ENCODE data around the gene FBXL15. TPM values are rescaled to one million over a fixed set of nuclear protein-coding genes. Genes with fewer than 3 reads are reported as not detected.

FBXL15 gene
- polyA plus RNA-seq, 1 donor: 5.6 TPM

GRCh38 chr10:102455893-102456471, 35.3 kb downstream of the FBXL15 start:
- no peak for DNase-seq

GRCh38 chr10:102457591-102458150, 37.0 kb downstream of the FBXL15 start:
- DNase-seq: no peak

GRCh38 chr10:102458656-102459055, 38.0 kb downstream of the FBXL15 start:
- DNase-seq: no peak

- DNase-seq: no peak
These were observed 40.2 kb downstream of the FBXL15 start for GRCh38 chr10:102460836-102461186.

- peak; percentile 89 for DNase-seq
These were observed 40.8 kb downstream of the FBXL15 start for GRCh38 chr10:102461187-102462054.

- DNase-seq: no peak
These were observed 41.9 kb downstream of the FBXL15 start for GRCh38 chr10:102462512-102463054.

GRCh38 chr10:102463983-102464382, 43.3 kb downstream of the FBXL15 start:
- no peak for DNase-seq

GRCh38 chr10:102465466-102465865, 44.8 kb downstream of the FBXL15 start:
- DNase-seq: no peak

- no peak for DNase-seq
These were observed 46.7 kb downstream of the FBXL15 start for GRCh38 chr10:102467318-102467717.

GRCh38 chr10:102467971-102468438, 47.4 kb downstream of the FBXL15 start:
- no peak for DNase-seq

GRCh38 chr10:102468683-102469082, 48.0 kb downstream of the FBXL15 start:
- no peak for DNase-seq

- no peak for DNase-seq
These were observed 50.2 kb downstream of the FBXL15 start for GRCh38 chr10:102470579-102471546.

Other genes starting within 250 kb of the FBXL15 start
- 2.9 TPM for gene ELOVL3, start 194.5 kb upstream of the FBXL15 start, polyA plus RNA-seq (ENCODE audit: insufficient read length)
- gene PITX3, start 179.3 kb upstream of the FBXL15 start, polyA plus RNA-seq (ENCODE audit: insufficient read length): 0.43 TPM
- gene GBF1, start 175.3 kb upstream of the FBXL15 start, polyA plus RNA-seq (ENCODE audit: insufficient read length): 56.6 TPM
- gene NFKB2, start 25.1 kb upstream of the FBXL15 start, polyA plus RNA-seq (ENCODE audit: insufficient read length): 17.2 TPM
- 9.3 TPM for gene PSD, start 2.1 kb upstream of the FBXL15 start, polyA plus RNA-seq (ENCODE audit: insufficient read length)
- 75.7 TPM for gene CUEDC2, start 11.7 kb downstream of the FBXL15 start, polyA plus RNA-seq (ENCODE audit: insufficient read length)
- 1.5 TPM for gene C10orf95, start 30.7 kb downstream of the FBXL15 start, polyA plus RNA-seq (ENCODE audit: insufficient read length)
- 81.0 TPM for gene ACTR1A, start 81.9 kb downstream of the FBXL15 start, polyA plus RNA-seq (ENCODE audit: insufficient read length)
- gene SUFU, start 83.1 kb downstream of the FBXL15 start, polyA plus RNA-seq (ENCODE audit: insufficient read length): 29.9 TPM
- gene TRIM8, start 223.6 kb downstream of the FBXL15 start, polyA plus RNA-seq (ENCODE audit: insufficient read length): 110 TPM